Fibroblast of skin of right biceps (primary cell): ENCODE data around the gene HDGFL3.
"Not testable (repeated sequence)": the region's sequence is repeated elsewhere in the genome, so short reads cannot be mapped to it uniquely, and the experiment has no call there.

Source experiments
- DNase-seq: peaks from one replicate; pipeline ENCODE4 v3.0.0-alpha.2; 2013

Gene HDGFL3

GRCh38 chr15:83094583-83094982 lies 113.0 kb downstream of the HDGFL3 start:
- DNase-seq: no peak

GRCh38 chr15:83092309-83092976 lies 115.2 kb downstream of the HDGFL3 start:
- no peak for DNase-seq

GRCh38 chr15:83091965-83092308 lies 115.7 kb downstream of the HDGFL3 start:
- DNase-seq: not testable (repeated sequence)

GRCh38 chr15:83090465-83090864 lies 117.2 kb downstream of the HDGFL3 start:
- DNase-seq: no peak

- DNase-seq: no peak
Observed at GRCh38 chr15:83088876-83089275, 118.7 kb downstream of the HDGFL3 start.

- DNase-seq: no peak
Observed at GRCh38 chr15:83087576-83087975, 120.0 kb downstream of the HDGFL3 start.

GRCh38 chr15:83085864-83086552 lies 121.6 kb downstream of the HDGFL3 start:
- not testable (repeated sequence) for DNase-seq

GRCh38 chr15:83085461-83085860 lies 122.2 kb downstream of the HDGFL3 start:
- DNase-seq: not testable (repeated sequence)

GRCh38 chr15:83082730-83083386 lies 124.8 kb downstream of the HDGFL3 start:
- no peak for DNase-seq

- no peak for DNase-seq
Observed at GRCh38 chr15:83081256-83082014, 126.2 kb downstream of the HDGFL3 start.

- no peak for DNase-seq
Observed at GRCh38 chr15:83078712-83079111, 128.9 kb downstream of the HDGFL3 start.
